HG03280 (cell line): ENCODE results near the gene QKI.
A peak's percentile ranks its signal among the peaks of the same experiment; 100 is the strongest.

ENCODE experiments used
- ATAC-seq: cut with Tn5 transposase; IDR thresholded peaks from one replicate; pipeline ENCODE4 v1.9.1; 2021; ENCODE audit warnings: mild to moderate bottlenecking, moderate library complexity; ENCODE audit not compliant: unreplicated experiment

The QKI gene

GRCh38 chr6:163605385-163606097, 191.0 kb downstream of the QKI start:
- no peak for ATAC-seq

GRCh38 chr6:163607792-163608191, 193.3 kb downstream of the QKI start:
- ATAC-seq = no peak

GRCh38 chr6:163608204-163608644, 193.7 kb downstream of the QKI start:
- ATAC-seq = no peak

GRCh38 chr6:163612200-163612599, 197.7 kb downstream of the QKI start:
- ATAC-seq = no peak

- ATAC-seq = no peak
Measured at GRCh38 chr6:163613025-163613424, 198.5 kb downstream of the QKI start.

- ATAC-seq = no peak
Measured at GRCh38 chr6:163613668-163614067, 199.2 kb downstream of the QKI start.

GRCh38 chr6:163616452-163616851, 201.9 kb downstream of the QKI start:
- no peak for ATAC-seq

- ATAC-seq = no peak
Measured at GRCh38 chr6:163617549-163617948, 203.0 kb downstream of the QKI start.

- ATAC-seq = no peak
Measured at GRCh38 chr6:163620101-163620500, 205.6 kb downstream of the QKI start.

- ATAC-seq = peak; percentile 58
Measured at GRCh38 chr6:163620670-163621330, 206.3 kb downstream of the QKI start.

- ATAC-seq = no peak
Measured at GRCh38 chr6:163625265-163625664, 210.7 kb downstream of the QKI start.

- ATAC-seq = no peak
Measured at GRCh38 chr6:163626073-163626867, 211.8 kb downstream of the QKI start.

- ATAC-seq = no peak
Measured at GRCh38 chr6:163627274-163628062, 212.9 kb downstream of the QKI start.
